ENCODE measurements around the gene HLTF.
A peak's percentile ranks its signal among the peaks of the same experiment; 100 is the strongest.
"Not testable (repeated sequence)": the region's sequence is repeated elsewhere in the genome, so short reads cannot be mapped to it uniquely, and the experiment has no call there.

The HLTF gene, protein sequence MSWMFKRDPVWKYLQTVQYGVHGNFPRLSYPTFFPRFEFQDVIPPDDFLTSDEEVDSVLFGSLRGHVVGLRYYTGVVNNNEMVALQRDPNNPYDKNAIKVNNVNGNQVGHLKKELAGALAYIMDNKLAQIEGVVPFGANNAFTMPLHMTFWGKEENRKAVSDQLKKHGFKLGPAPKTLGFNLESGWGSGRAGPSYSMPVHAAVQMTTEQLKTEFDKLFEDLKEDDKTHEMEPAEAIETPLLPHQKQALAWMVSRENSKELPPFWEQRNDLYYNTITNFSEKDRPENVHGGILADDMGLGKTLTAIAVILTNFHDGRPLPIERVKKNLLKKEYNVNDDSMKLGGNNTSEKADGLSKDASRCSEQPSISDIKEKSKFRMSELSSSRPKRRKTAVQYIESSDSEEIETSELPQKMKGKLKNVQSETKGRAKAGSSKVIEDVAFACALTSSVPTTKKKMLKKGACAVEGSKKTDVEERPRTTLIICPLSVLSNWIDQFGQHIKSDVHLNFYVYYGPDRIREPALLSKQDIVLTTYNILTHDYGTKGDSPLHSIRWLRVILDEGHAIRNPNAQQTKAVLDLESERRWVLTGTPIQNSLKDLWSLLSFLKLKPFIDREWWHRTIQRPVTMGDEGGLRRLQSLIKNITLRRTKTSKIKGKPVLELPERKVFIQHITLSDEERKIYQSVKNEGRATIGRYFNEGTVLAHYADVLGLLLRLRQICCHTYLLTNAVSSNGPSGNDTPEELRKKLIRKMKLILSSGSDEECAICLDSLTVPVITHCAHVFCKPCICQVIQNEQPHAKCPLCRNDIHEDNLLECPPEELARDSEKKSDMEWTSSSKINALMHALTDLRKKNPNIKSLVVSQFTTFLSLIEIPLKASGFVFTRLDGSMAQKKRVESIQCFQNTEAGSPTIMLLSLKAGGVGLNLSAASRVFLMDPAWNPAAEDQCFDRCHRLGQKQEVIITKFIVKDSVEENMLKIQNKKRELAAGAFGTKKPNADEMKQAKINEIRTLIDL

DNA sequence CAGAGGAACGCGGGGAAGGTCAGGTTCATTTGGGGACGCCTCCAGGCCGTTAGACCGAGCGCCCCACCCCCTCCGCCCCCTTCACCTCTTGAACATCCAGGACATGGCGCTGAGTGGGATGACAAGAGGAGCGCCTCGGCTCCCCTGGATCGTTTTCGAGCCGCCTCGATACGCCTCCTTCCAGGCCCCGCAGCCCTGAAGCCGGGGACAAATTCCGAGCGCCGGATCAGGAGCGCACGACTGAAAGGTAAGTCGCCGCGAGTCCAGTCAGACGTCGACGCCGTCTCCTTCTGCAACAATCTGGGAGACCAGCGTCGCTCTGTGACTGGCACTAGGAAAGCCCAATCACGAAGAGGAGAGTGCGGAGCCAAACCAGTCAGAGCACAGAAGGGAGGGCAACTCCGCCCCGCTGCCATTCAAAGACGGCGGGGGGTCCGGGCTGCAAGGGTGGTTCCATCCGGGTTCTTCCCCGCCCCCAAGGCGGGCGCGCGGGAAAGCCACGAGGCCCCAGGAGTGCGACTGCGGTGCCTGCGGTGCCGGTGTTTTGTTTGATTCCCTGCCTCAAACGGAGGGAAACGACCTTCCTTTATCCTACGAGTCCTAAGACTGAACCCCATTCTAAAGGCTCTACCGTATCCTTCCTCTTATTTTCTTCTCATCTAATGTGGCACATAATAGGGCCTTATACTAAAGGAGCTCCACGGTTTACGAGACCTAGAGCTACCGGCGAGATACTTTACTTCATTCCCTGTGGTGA is at the start of gene HLTF:
TSS of gene HLTF (minus strand) at position 302 of the 757 bp plus-strand sequence. CDS start at position 105, 197 bp downstream.
- DNase-seq, result peak; percentile 90

DNA sequence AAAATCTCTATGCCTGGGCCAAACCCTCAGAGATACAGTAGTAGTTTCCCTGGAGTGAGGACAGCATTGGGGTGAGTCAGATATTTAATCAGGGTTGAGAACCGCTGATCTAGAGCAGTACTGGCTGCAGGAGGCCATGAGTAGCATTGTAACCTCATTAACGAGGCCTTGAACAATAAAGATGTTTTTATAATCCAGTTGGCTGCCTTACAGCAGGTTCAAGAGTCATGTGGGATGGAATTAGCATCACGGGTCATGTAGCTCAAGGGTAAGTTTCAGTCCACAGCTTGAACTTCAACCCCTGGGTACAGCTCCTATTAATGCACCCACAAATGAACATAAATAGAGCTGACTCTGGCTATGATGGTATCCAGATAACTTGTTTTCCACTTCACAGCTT is 48.2 kb upstream of the HLTF start:
- no peak for DNase-seq

DNA sequence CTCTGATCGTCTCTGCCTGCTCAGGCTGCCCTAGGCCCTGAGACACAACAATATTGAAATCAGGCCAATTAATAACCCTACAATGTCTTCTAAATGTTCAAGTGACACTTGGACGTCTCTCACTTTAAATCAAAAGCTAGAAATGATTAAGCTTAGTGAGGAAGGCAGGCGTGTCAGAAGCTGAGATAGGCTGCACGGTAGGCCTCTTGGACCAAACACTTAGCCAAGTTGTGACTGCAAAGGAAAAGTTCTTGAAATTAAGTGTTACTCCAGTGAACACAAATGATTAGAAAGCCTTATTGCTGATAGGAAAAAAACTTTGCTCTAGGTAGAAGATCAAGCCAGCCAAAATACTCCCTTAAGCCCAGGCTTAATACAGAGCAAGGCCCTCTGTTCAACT is 45.3 kb upstream of the HLTF start:
- no peak for DNase-seq

DNA sequence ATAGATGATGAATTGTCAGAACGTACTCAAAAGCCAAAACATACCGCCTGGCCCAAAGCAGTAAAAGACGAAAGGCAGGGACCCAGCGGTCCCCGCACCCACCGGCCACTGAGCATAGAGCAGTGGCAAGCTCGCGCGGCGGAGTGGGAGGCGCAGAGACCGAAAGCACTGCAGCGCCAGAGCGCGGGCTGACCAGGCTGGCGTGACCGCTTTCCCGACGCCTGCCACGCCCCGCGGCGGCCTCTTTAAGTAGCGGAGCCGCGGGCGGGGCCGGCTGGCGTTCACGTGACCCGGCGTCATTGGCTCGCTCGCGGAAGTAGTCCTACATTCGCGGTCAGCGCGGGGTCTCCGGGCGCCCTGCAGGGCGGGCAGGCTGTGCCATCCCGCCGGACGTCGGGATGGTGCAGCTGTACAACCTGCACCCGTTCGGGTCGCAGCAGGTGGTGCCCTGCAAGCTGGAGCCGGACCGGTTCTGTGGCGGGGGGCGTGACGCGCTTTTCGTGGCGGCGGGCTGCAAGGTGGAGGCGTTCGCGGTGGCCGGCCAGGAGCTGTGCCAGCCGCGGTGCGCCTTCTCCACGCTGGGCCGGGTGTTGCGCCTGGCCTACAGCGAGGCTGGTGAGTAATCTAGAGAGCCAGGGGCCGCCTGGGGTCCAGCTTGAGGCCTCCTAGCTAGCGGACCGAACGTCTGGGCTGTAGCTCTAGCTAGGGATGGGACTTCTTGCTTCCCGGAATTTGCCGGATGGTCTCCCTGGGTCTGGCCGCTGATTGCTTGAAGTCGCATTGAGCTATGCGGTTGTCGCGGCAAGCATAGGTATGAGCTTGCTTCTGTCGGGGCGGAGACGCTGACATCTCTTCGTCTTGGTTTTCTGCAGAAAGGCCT is 43.2 kb upstream of the HLTF start, which contains the start of gene HPS3:
TSS of gene HPS3 (plus strand) at position 313 of the 880 bp plus-strand sequence. CDS start at position 399, 86 bp downstream.
- DNase-seq, result peak; percentile 80

DNA sequence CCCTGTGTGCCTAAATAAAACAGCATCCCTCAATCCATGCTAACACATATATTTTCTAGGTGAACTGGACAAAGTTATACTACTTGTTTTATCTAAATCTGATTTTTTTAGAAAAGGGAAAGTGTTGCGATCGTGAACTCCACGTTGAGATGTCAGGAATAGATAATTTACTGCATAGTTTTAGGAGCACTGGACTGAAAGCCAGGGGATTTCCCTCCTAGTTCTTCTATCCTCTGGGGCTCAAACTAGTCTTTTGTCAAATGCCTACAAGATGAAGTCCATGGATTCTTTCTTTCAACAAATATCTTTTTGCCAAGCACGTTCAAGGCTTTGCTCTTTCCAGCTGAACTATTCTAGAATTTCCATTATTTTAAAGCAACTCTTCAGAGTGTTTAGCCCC is 42.5 kb upstream of the HLTF start:
- no peak for DNase-seq

DNA sequence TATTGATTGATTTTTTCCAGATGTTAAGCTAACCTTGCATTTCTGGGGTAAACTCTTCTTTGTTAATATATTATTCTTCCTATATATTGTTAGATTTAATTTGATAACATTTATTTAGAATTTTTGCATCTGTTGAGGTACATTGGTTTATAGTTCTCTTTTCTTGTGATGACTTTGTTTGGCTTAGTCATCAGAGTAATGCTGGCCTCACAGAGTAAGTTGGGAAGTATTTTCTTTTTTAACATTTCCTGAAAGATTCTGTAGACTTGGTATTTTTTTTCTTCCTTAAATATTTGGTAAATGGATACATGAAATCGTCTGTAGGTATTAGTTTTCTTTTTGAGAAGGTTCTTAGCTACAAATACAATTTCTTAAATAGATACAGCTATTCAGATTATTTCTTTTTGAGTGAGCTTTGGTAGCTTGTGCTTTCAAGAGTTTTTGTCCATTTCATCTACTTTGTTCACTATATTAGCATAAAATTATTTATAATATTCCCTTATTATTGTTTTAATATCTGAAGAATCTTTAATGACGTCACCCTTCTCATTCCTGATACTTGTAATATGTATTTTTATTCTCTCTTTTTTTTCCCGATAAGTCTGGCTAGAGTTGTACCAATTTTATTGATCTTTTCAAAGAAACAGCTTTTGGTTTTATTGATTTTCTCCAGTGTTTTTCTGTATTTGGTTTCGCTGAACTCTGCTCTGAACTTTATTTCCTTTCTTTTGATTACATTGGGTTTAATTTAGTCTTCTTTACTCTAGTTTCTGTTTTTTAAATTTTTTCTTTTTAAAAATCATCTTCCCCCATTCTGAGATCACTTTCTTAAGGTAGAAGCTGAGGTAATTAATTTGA is 36.6 kb upstream of the HLTF start:
- DNase-seq, result no peak

DNA sequence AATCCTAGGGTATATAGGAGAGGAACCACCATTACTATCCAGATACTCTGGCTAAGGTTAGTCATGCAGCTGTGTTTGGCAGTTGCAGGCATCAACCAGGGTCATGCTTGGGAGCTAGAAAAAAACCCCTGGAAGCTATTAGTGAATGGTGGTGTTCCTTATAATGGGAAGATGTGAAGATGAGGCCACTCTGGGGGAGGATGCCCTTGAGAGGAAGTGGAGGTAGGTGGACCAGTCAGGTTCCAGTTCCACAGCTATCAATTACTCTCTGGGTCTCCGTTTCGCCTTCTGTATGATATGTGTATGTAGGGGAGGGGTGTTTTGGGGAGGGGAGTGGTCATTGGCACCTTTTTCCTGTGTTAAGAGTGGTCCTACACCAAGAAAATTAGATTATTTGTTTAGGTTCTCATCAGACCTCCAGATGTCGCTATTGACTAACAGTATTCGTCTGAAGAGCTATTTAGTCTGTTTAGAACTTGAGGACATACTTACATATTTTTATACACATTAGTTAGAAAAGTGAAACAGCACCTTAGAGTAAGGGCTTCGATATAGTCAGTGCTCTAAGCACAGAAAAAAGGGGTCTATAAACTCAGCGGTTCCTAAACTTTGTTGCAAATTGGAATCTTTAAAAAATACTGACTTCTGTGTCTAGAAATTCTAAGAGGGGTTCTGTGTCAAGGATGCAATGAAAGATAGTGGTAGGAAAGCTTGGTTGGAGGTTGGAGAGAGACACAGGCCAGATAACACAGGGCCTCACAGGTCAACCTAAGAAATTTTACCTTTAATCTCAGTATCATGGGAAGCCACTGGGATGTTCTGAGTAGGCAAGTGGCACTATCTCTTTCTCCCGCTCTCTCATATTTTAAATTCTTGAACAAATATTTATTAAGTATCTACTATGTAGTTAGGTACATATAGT is 34.0 kb upstream of the HLTF start:
- DNase-seq, result no peak

DNA sequence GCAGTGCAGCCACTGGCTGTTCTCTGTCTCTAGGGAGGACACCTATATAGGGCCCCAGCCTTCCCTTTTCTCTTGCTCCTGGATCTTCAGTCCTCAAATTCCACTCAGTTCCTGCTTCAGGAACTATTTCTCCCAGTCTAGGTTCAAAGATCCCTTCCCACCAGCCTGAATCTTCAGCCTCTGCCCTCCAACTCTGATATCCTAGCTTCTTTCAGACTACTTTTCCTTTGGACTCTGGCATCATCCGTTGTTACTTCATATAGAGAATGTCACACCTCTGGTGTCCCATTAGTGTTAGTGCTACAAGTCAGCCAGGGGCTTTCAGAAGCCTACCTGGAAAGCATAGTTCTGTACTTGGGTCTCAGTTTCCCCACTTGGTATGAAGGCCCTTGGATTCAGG is 33.1 kb upstream of the HLTF start:
- DNase-seq, result no peak

DNA sequence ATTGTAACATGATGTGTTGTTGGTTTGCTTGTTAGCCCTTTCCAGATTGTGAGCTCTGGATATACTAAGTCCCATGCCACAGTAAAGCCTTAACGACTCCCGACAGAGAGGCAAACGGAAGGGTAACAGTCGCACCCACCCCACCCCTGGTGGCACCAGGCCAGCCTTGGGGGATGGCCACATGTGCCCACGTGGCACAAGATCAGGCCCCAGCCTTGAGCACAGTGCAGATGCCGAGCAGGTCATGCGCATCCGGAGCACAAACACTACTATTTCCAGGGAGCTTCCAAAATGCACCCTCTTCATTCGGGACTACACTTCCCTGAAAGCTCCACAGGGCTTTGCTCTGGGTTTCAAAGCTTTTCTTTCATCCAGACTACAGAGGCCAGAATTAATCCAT is 32.4 kb upstream of the HLTF start:
- no peak for DNase-seq

DNA sequence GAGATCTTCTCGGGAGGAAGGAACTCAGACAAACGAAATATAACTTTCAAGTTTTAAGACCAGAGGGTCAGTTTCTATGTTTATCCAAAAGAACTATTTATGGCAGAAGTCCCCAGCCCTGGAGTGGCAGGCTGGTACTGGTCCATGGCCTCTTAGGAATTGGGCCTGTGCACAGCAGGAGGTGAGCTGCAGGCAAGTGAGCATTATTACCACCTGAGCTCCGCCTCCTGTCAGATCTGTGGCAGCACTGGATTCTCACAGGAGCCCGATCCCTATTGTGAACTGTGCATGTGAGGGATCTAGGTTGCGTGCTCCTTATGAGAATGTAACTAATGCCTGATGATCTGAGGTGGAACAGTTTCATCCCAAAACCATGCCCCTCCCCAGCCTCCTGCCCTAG is 28.8 kb upstream of the HLTF start:
- DNase-seq, result no peak

DNA sequence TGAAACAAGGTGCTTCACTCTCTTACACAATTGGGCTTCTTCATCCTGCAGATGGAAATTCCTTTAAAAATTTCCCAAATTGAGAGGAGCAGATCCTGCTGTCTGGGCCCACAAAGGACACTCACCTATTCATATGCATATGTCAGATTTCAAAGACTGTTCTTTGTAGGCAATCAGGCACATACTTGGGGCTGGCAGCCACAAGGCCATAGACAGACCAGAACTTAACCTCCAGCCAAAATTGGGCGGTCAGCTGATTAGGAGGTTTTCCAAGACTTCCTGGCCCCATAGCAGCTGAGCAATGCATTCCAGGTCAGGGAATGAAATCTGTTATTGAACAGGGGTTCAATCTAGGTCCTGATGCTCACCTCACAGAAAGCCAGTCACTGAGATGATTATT is 28.1 kb upstream of the HLTF start:
- DNase-seq, result no peak

DNA sequence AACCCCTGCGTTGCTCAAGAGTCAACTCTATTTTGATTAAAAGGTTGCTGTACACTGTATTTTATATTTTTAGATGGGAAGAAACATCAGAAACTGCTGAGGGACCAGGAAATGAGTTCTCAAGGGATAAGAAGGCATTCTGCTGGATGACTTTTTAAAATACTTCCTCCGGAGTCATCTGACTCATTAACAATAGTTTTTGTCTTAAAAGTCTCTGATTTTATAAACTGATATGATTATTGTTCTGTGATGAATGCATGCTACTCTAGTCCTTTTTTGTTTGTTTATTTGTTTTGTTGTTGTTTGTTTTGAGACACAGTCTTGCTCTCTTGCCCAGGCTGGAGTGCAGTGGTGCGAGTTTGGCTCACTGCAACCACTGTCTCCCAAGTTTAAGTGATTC is 18.2 kb upstream of the HLTF start:
- DNase-seq, result no peak

DNA sequence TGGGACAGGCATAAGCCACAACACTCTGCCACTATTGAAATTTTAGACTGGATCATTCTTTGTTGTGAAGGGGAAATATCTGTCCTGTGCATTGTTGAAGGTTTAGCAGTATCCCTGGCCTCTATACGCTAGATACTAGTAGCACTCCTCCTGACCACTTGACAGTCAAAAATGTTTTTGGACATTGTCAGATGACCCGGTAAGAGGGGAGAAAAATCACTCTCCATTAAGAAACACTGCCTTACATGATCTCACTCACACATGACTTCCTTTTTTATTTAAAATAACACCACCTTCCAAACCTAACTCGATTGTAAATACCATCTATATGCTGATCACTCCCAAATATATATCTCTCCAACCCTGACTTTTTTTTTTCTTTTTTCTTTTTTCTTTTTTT is 15.3 kb upstream of the HLTF start:
- no peak for DNase-seq

DNA sequence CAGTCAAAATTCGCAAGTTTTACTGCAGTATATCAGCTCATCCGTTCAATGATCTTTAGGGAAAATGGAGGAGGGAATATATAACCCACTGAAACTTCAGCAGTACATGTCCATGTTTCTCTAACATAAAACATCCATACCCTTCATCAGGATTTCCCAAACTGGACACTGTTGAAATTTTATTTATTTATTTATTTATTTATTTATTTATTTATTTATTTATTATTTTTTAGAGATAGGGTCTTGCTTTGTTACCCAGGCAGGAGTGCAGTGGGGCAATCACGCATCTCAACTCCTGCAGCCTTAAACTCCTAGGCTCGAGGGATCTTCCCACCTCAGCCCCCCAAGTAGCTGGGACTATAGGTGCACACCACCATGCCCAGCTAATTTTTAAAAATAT is 14.8 kb upstream of the HLTF start:
- DNase-seq, result no peak

DNA sequence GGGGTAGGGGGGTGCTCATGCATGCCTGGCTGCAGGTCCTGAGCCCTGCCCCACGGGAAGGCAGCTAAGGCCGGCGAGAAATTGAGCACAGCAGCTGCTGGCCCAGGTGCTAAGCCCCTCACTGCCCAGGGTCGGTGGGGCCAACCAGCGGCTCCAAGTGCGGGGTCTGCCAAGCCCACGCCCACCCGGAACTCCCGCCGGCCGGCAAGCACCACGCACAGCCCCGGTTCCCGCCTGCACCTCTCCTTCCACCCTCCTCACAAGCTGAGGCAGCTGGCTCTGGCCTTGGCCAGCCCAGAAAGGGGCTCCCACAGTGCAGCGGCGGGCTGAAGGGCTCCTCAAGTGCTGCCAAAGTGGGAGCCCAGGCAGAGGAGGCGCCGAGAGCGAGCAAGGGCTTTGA is 11.7 kb upstream of the HLTF start:
- not testable (repeated sequence) for DNase-seq

DNA sequence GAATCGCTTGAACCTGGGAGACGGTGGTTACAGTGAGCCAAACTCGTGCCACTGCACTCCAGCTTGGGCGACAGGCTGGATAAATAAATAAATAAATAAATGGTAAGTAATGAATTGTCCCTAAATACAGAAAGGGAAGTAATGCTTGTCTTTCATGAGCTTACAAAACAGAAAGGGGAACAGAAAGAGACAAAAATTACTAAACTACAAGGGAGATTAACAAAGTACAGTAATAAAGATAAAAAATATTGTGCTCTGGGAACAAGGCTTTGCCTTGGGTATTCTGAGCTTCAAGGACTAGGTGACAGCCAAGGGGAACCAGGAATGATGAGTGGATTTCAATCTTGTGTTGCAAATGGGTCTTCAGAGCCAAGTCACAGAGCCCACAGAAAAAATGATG is 9.2 kb upstream of the HLTF start:
- no peak for DNase-seq

DNA sequence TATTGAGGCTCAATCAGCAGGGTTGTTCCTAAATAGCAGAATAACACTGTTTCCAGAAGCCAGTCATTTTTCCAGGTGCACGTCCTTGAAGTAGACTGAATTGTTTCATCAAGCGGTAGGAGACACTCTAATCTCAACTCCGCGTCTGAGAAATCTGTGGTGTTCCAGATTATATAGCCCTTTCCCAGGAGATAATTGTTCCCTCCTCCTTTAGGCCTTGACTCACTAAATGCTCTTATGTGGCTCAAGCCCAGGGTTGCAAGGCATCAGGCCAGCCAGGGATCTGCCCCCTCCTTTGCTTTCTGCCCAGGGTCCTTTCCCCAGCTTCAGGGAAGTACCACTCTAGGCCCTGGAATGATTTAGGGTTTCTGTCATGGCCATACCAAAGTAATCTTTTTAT is 5.7 kb upstream of the HLTF start:
- no peak for DNase-seq

DNA sequence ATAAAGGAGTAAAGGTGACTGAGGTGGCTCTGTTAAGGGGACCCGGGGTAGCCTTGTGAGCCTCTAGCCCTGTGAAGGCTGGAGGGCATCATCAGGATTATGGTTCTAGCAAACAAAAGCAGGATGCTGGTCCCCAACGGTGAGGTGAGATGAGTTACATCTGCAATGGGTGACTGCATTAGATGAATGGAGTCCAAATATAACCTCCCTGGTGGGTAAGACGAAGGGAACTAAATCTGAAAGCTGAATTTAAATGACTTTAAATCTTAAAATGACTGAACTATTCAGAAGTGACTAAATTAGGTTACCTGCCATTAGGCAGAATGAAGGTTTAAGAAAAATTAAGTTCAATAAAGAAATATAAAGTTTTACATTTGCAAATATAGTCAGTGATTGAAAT is 4.6 kb upstream of the HLTF start:
- no peak for DNase-seq

DNA sequence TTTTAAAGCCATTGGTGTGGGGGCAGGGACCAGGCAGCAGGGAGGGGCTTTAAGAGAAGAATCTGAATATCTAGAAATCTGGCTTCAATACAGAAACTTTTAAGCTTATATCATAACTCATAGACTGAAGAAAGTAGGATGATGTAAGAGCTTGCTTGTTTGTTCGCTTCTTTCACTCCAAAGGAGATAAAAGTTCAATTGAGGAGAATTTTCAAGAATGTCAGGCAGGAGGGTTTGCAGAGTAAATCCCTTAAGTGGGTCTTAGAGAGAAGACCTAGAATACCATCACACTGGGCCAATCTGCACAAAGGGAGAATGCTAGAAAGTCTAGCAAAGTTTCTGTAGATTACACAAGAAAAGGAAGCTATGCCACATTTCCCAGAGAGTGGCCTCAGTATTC is 4.1 kb upstream of the HLTF start:
- no peak for DNase-seq

DNA sequence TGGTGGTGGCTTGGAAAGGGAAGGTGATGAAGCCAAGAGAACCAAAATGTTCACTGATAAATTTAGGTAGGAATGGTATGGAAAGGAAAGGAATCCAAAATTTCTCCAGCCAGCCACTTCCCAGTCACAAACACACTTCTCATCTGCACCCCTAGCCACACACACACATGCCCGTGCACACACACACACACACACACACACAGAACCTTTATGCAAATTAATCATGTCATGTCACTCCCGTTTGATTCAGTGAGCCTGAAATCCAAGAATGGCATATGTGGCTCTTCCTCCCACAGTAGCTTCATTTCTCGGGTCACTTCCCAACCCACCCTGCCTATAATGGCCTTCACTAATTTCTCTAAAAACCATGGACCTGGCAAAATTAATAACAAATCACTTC is 3.1 kb upstream of the HLTF start:
- no peak for DNase-seq

Measured in stimulated activated CD4-positive, alpha-beta T cell treated with anti-CD3 and anti-CD28 coated beads, Interleukin-4, amount 100 ng/mL, for 1 hour (primary cell).